Right lobe of liver (tissue), 6 donors: ENCODE data around the gene CTSD. TPM values are rescaled to one million over a fixed set of nuclear protein-coding genes. Genes with fewer than 3 reads are reported as not detected.

Experiments used
- ATAC-seq, 4 donors: fragments of 200-7000 bp; cut with Tn5 transposase; one replicate each; pipeline ENCODE4 v1.9.1; 2020; ENCODE audit warnings: mild to moderate bottlenecking in 4 of 4, moderate library complexity in 4 of 4
- DNase-seq, 3 donors: peaks; one replicate each; pipeline ENCODE4 v3.0.0-alpha.2; 2020
- H3K27ac ChIP-seq, 3 donors: fragments of 200-600 bp; one replicate each; pipeline ENCODE4 v1.8.0; 2022
- H3K27me3 ChIP-seq, 2 donors: fragments of 200-600 bp; one replicate each; pipeline ENCODE4 v1.8.0; 2022
- H3K36me3 ChIP-seq, 4 donors: fragments of 200-600 bp; sonication (generic) in 1 of 4; one replicate each; pipeline versions ENCODE4 v1.5.1 to v1.8.0; 2017 to 2022; ENCODE audit warnings: control low read depth in 1 of 4
- H3K4me1 ChIP-seq, 4 donors: fragments of 200-600 bp; sonication (generic) in 1 of 4; one replicate each; pipeline versions ENCODE4 v1.5.1 to v1.8.0; 2017 to 2022; ENCODE audit warnings: control low read depth in 1 of 4
- H3K4me3 ChIP-seq, 3 donors: fragments of 200-600 bp; one replicate each; pipeline ENCODE4 v1.8.0; 2022
- H3K9me3 ChIP-seq, 4 donors: fragments of 200-600 bp; sonication (generic) in 1 of 4; one replicate each; pipeline versions ENCODE4 v1.5.1 to v1.8.0; 2017 to 2022; ENCODE audit warnings: control low read depth in 1 of 4
- CTCF ChIP-seq, 4 donors: fragments of 200-600 bp in 3 of 4; fragments of 450-650 bp in 1 of 4; IDR thresholded peaks; one replicate each; pipeline versions ENCODE4 v1.5.1 to v1.8.0; 2016 to 2022; ENCODE audit warnings: antibody characterized with exemption in 4 of 4, mild to moderate bottlenecking in 2 of 4
- POLR2A ChIP-seq: fragments of 450-650 bp; IDR thresholded peaks from one replicate; pipeline ENCODE4 v1.6.1; 2017; ENCODE audit warnings: antibody characterized with exemption, mild to moderate bottlenecking
- WGBS: methylation state at CpG from one replicate; pipeline ENCODE4 v1.1.6; 2018; ENCODE audit warnings: low coverage, low lambda C conversion rate; ENCODE audit not compliant: insufficient coverage; ENCODE audit errors: missing lambda C conversion rate; 5-methylcytosine and 5-hydroxymethylcytosine counted together
- intact Hi-C, 2 donors: fragments of 100-400 bp; cut with DNase I; formaldehyde crosslinking; loops; one replicate each; pipeline versions ENCODE4 v1.11.2 to v1.14.1; 2022
- total RNA-seq, 6 experiments: library from RNA; depleted of rRNA in 2 of 6; stranded (reverse); fragments of >200 nt in 2 of 6; fragmentation: NEBNext Ultra II Directional in 3 of 6; extraction: Animal tissue kit (Norgen Biotek cat#: 25700) in 3 of 6; gene quantifications; one replicate each; pipeline versions ENCODE4 v1.1.0 to v1.2.4, GENCODE V29; 2016 to 2023
- donor health status: DM: no; HTN: yes; CAD: no.
- donor health status: DM: no; HTN: no; CAD: no.
- donor health status: DM: no; HTN: no; CAD: no.
- donor health status: DM: no; HTN: yes; CAD: no.
- donor health status: DM: no; HTN: yes; CAD: no.

The CTSD gene
- total RNA-seq, 6 experiments from 2014 or later = 515 to 1,549 (median 1,009) TPM

- Histone ChIP-seq H3K27ac (peak overlapping the region; percentile 4 to 99 (median 56)), H3K27me3 (no peaks in the 10 kb centered on the region), H3K36me3 (peaks cover 7 to 65% (median 31%) of the 10 kb centered on the region in 4 donors), H3K4me1 (peaks cover 0 to 66% (median 33%) of the 10 kb centered on the region in 4 donors), H3K9me3 (no peaks in the 10 kb centered on the region), H3K4me3 (no peak overlapping the region)
- no peak for ATAC-seq
- intact Hi-C loops = loop anchor here in 1 of 2 donors (10.0 kb wide), 1 partner anchor 636 kb away; no protein-coding TSS in a partner anchor
- DNase-seq = peak in 1 of 3 donors; percentile 31
- 57% methylated on average over 1 of the region's 21 CpGs for WGBS
- TF ChIP-seq POLR2A = no peak
- no peak for TF ChIP-seq CTCF (IDR thresholded peaks at IDR 0.05)
Observed at GRCh38 chr11:1758611-1759150, 5.0 kb downstream of the CTSD start.

- TF ChIP-seq CTCF (IDR thresholded peaks at IDR 0.05) (no peak), POLR2A (no peak)
- ATAC-seq (peak in 2 of 4 donors; percentile 1), DNase-seq (peak in 2 of 3 donors; percentile 64)
- Histone ChIP-seq H3K27me3 (no peaks in the 10 kb centered on the region), H3K4me1 (peaks cover 0 to 66% (median 33%) of the 10 kb centered on the region in 4 donors), H3K4me3 (no peak overlapping the region), H3K9me3 (no peaks in the 10 kb centered on the region), H3K36me3 (peaks cover 7 to 72% (median 37%) of the 10 kb centered on the region in 4 donors), H3K27ac (peak overlapping the region; percentile 4 to 99 (median 56))
- intact Hi-C loops = loop anchor here in 1 of 2 donors (10.0 kb wide), 1 partner anchor 637 kb away; no protein-coding TSS in a partner anchor
- 81% methylated on average over 6 of the region's 17 CpGs for WGBS
Observed at GRCh38 chr11:1757861-1758610, 5.7 kb downstream of the CTSD start.

DNA sequence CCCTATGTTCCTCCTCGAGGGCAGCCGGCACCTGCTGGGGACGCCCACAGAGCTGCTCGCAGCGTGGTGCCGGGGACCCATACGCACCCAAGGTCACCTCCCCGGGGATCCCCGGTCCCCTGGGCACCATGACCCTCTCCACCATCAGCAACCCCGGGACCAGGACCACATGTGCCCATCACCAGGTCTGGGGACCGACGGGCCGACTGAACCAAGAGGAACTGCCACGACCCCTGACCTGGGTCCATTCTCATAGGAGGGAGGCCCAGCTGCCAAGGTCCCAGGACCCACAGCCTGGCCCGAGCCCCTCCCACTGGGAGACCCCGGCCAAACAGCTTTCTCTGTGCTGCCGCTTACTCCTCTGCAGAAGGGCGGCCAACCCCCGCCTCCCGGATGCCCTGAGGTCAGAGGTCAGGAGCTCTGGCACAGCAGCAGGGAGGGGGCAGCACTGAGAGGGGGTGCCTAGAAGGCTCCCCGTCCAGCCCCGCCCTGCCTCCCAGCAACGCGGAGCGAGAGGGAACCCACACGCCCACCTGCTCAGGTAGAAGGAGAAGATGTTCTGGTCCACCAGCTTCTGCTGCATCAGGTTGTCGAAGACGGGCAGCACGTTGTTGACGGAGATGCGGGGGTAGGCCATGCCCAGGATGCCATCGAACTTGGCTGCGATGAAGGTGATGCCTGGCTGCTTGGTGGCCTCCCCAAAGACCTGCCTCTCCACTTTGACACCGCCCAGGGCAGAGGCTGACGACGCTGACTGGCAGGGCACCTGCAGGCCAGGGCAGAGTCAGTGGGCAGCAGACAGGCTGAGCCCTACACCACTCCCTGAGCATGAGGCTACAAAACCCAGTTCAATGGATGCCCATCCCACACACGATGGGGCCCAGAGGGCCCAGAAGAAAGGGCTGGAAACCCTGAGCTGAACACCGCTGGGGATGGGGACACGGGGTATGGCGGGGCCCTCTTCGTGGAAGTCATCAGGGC lies 6.6 kb downstream of the CTSD start:
- DNase-seq = peak in 2 of 3 donors; percentile 40 to 57
- WGBS = 67% methylated on average over 28 of the region's 41 CpGs
- peaks cover 7 to 80% (median 39%) of the 10 kb centered on the region in 4 donors for H3K36me3 ChIP-seq
- peak overlapping the region; percentile 4 to 99 (median 28) for H3K27ac ChIP-seq
- peaks cover 0 to 64% (median 32%) of the 10 kb centered on the region in 4 donors for H3K4me1 ChIP-seq
- no peak overlapping the region for H3K4me3 ChIP-seq
- TF ChIP-seq POLR2A = no peak
- no peak for TF ChIP-seq CTCF (IDR thresholded peaks at IDR 0.05)
- no peaks in the 10 kb centered on the region for H3K9me3 ChIP-seq
- intact Hi-C loops = loop anchor here in 1 of 2 donors (10.0 kb wide), 1 partner anchor 638 kb away; no protein-coding TSS in a partner anchor
- ATAC-seq = no peak
- no peaks in the 10 kb centered on the region for H3K27me3 ChIP-seq
